BE2C (cell line): ENCODE measurements around the gene CSH2.
"Not testable (repeated sequence)": the region's sequence is repeated elsewhere in the genome, so short reads cannot be mapped to it uniquely, and the experiment has no call there.

Experiments
- DNase-seq: peaks from one replicate; pipeline ENCODE4 v3.0.0-alpha.2; 2020
- H3K27me3 ChIP-seq: fragments of 250-450 bp; sonication (Bioruptor Pico); 2 replicates; pipeline ENCODE4 v1.5.1; 2020; ENCODE audit warnings: mild to moderate bottlenecking
- H3K36me3 ChIP-seq: fragments of 250-450 bp; sonication (Bioruptor Pico); 2 replicates; pipeline ENCODE4 v1.5.1; 2020; ENCODE audit warnings: mild to moderate bottlenecking
- H3K4me1 ChIP-seq: fragments of 250-450 bp; sonication (Bioruptor Pico); 2 replicates; pipeline ENCODE4 v1.5.1; 2020
- H3K4me3 ChIP-seq: 2 replicates; pipeline ENCODE4 v1.5.1; 2011; ENCODE audit warnings: low read depth, low read length
- H3K9me3 ChIP-seq: fragments of 250-450 bp; sonication (Bioruptor Pico); 2 replicates; pipeline ENCODE4 v1.5.1; 2020
- CTCF ChIP-seq: IDR thresholded peaks from 2 replicates; pipeline ENCODE4 v1.5.1; 2012; ENCODE audit warnings: mild to moderate bottlenecking, low read depth, low read length

Gene CSH2

DNA sequence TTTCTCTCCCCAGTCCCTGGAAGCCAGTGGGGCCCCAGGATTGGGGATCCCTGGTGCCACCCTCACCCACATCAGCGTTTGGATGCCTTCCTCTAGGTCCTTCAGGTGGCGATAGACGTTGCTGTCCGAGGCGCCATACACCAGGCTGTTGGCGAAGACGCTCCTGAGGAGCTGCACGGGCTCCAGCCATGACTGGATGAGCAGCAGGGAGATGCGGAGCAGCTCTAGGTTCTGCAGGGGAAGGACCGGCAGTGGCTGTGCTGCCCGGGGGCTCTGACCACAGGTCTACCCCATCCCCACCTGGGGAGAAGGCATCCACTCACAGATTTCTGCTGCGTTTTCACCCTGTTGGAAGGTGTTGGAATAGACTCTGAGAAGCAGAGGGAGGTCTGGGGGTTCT, 7.2 kb upstream of the CSH2 start:
- H3K4me3 ChIP-seq, result no peak overlapping the region
- H3K9me3 ChIP-seq, result no peaks in the 10 kb centered on the region
- DNase-seq, result no peak
- no peak for TF ChIP-seq CTCF
- H3K27me3 ChIP-seq, result no peaks in the 10 kb centered on the region
- no peaks in the 10 kb centered on the region for H3K36me3 ChIP-seq
- H3K4me1 ChIP-seq, result peaks cover 3% of the 10 kb centered on the region

DNA sequence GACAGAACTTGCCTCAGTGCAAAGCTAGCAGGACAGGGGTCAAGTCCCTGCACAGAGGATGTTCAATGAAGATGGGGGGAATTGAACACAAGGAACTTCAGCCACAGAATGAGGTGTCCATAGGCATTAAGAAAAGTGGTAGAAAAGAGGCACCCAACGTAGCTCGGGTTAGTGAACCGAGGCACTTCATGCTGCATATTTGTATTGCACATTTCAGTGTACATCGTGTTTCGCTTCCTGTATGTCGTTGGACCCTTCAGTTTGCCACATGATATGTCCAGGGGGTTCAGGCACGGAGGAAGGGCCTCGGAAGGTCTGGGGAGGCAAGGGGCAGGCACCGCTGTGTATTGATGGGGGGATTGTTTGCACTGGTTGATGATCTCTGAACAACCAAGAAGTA, 4.9 kb upstream of the CSH2 start:
- not testable (repeated sequence) for H3K27me3 ChIP-seq, H3K9me3 ChIP-seq, H3K4me1 ChIP-seq, H3K36me3 ChIP-seq, H3K4me3 ChIP-seq, DNase-seq

GRCh38 chr17:63874693-63875092, 1.2 kb upstream of the CSH2 start:
- not testable (repeated sequence) for H3K27me3 ChIP-seq, DNase-seq

GRCh38 chr17:63874061-63874626, 667 bp upstream of the CSH2 start:
- H3K27me3 ChIP-seq, H3K36me3 ChIP-seq, H3K4me3 ChIP-seq, H3K9me3 ChIP-seq, DNase-seq, H3K4me1 ChIP-seq: not testable (repeated sequence)

More at GRCh38 chr17:63874693-63875092, 1.2 kb upstream of the CSH2 start:
- not testable (repeated sequence) for H3K4me1 ChIP-seq, H3K9me3 ChIP-seq, H3K4me3 ChIP-seq, H3K36me3 ChIP-seq

DNA sequence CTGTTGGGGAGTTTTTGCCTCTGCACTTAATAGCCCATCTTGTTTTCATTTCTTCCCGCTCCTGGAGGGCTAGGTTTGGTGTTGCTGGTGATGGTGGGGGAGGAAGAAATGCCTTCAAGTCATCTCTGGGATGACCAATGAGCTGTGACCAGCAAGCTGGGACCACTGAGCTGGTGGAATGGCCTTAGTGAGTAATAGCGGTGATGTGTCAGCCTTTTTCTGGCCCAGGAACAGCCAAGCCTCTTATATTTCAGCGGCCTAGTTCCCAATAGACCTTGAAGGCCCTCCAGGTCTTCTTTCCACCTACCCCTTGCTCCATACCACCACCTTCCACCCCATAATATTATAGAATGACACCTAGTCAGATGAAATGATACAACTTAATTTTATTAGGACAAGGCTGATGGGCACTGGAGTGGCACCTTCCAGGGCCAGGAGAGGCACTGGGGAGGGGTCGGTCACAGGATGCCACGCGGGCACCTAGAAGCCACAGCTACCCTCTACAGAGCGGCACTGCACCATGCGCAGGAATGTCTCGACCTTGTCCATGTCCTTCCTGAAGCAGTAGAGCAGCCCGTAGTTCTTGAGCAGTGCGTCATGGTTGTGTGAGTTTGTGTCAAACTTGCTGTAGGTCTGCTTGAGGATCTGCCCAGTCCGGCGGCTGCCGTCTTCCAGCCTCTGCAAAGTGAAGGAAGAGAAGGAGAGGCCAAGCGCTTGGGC, 1.7 kb downstream of the CSH2 start:
- H3K27me3 ChIP-seq, H3K4me1 ChIP-seq, H3K36me3 ChIP-seq, H3K4me3 ChIP-seq, DNase-seq, H3K9me3 ChIP-seq: not testable (repeated sequence)

DNA sequence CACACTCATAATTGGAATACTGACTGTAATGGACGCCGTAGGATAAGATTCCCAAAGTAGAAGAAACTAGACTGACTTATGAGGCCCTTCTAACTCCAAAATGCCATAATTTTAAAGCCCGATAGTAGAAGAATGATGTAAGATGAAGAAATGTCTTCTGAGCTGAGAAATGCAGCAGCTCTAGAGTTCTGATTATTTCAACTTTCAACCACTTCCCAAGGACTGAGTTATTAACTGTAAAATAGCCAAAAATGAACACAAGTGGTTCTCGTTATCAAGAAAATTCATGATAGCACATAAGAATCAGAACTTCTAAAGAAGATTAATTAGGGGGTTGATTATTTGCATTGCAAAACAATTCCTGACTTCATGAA, 3.2 kb downstream of the CSH2 start:
- not testable (repeated sequence) for H3K9me3 ChIP-seq, H3K27me3 ChIP-seq, DNase-seq, H3K36me3 ChIP-seq, H3K4me3 ChIP-seq, H3K4me1 ChIP-seq

GRCh38 chr17:63869491-63870291, 3.8 kb downstream of the CSH2 start:
- H3K4me1 ChIP-seq, H3K9me3 ChIP-seq, DNase-seq, H3K36me3 ChIP-seq, H3K27me3 ChIP-seq, H3K4me3 ChIP-seq: not testable (repeated sequence)
- peak; percentile 38 for TF ChIP-seq CTCF

DNA sequence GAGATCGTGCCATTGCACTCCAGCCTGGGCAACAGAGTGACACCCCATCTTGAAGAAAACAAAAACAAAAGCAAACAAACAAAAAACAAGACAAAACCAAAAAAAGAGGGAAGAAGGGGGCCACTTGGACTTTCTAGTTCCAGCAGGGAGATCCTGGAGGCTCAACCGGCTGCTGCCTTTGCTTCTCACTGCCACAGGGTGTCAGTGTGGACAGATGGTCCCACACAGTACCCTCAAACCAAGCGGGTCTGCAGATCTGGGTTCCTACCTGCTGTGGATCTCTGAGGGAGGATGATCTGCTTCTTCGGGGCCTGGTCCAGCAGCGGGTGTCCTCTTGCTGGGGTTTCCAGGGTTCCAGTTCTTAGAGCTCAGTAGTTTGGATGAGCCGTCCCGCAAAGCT, 6.9 kb downstream of the CSH2 start:
- H3K9me3 ChIP-seq, H3K4me1 ChIP-seq, H3K4me3 ChIP-seq, H3K27me3 ChIP-seq, DNase-seq, H3K36me3 ChIP-seq: not testable (repeated sequence)
- peak; percentile 35; the same call in 1 of the 2 replicates for TF ChIP-seq CTCF
